ENCODE data around the gene PTMS.

PTMS gene

GRCh38 chr12:6790496-6791150, 24.5 kb downstream of the PTMS start:
- DNase-seq, result no peak

- no peak for DNase-seq
These were observed 25.9 kb downstream of the PTMS start for GRCh38 chr12:6791931-6792520.

GRCh38 chr12:6792522-6793201, 26.5 kb downstream of the PTMS start:
- no peak for DNase-seq

- no peak for DNase-seq
These were observed 28.9 kb downstream of the PTMS start for GRCh38 chr12:6795088-6795487.

GRCh38 chr12:6796576-6796975, 30.4 kb downstream of the PTMS start:
- no peak for DNase-seq

- DNase-seq, result no peak
These were observed 33.0 kb downstream of the PTMS start for GRCh38 chr12:6799147-6799546.

GRCh38 chr12:6807170-6807569, 41.0 kb downstream of the PTMS start:
- DNase-seq, result no peak

GRCh38 chr12:6809056-6809455, 42.9 kb downstream of the PTMS start:
- DNase-seq, result no peak

GRCh38 chr12:6810758-6811157, 44.6 kb downstream of the PTMS start:
- DNase-seq, result no peak

GRCh38 chr12:6813363-6813762, 47.2 kb downstream of the PTMS start:
- DNase-seq, result no peak

- DNase-seq, result no peak
These were observed 50.4 kb downstream of the PTMS start for GRCh38 chr12:6816598-6816997.

GRCh38 chr12:6817098-6817497, 50.9 kb downstream of the PTMS start:
- no peak for DNase-seq

GRCh38 chr12:6817662-6818157, 51.5 kb downstream of the PTMS start:
- DNase-seq, result no peak

GRCh38 chr12:6818222-6818621, 52.1 kb downstream of the PTMS start:
- no peak for DNase-seq

GRCh38 chr12:6818645-6819044, 52.5 kb downstream of the PTMS start:
- DNase-seq, result no peak

- DNase-seq, result no peak
These were observed 53.2 kb downstream of the PTMS start for GRCh38 chr12:6819106-6820030.

- no peak for DNase-seq
These were observed 54.0 kb downstream of the PTMS start for GRCh38 chr12:6820166-6820565.
